Measurements from ENCODE around the gene WASF3. TPM values are rescaled to one million over a fixed set of nuclear protein-coding genes. Genes with fewer than 3 reads are reported as not detected.

The WASF3 gene
- total and polyA plus RNA-seq, 2 experiments from 2014 or later, result 9.9 to 20.7 TPM

GRCh38 chr13:26697069-26697955 lies 139.8 kb downstream of the WASF3 start:
- TF ChIP-seq JUNB (IDR thresholded peaks at IDR 0.05; ENCODE audit: unreplicated experiment) (no peak), ZNF331 (CRISPR knock-in tag; IDR thresholded peaks at IDR 0.05; ENCODE audit: low read depth) (no peak), REST (IDR thresholded peaks at IDR 0.05; ENCODE audit: unreplicated experiment) (no peak), ZNF114 (CRISPR knock-in tag; IDR thresholded peaks at IDR 0.05) (no peak), NANOG (IDR thresholded peaks at IDR 0.05; ENCODE audit: borderline replicate concordance) (no peak), EZH2 (IDR thresholded peaks at IDR 0.05; ENCODE audit: low read depth, unreplicated experiment) (no peak), POLR2AphosphoS5 (IDR thresholded peaks at IDR 0.05; ENCODE audit: low read depth) (no peak), CREB1 (CRISPR knock-in tag; IDR thresholded peaks at IDR 0.05; ENCODE audit: low read depth) (no peak), EZH2phosphoT487 (IDR thresholded peaks at IDR 0.05; ENCODE audit: unreplicated experiment) (no peak), STAT1 (IDR thresholded peaks at IDR 0.05; ENCODE audit: unreplicated experiment) (no peak)
- TF ChIP-seq, protein P1, sequence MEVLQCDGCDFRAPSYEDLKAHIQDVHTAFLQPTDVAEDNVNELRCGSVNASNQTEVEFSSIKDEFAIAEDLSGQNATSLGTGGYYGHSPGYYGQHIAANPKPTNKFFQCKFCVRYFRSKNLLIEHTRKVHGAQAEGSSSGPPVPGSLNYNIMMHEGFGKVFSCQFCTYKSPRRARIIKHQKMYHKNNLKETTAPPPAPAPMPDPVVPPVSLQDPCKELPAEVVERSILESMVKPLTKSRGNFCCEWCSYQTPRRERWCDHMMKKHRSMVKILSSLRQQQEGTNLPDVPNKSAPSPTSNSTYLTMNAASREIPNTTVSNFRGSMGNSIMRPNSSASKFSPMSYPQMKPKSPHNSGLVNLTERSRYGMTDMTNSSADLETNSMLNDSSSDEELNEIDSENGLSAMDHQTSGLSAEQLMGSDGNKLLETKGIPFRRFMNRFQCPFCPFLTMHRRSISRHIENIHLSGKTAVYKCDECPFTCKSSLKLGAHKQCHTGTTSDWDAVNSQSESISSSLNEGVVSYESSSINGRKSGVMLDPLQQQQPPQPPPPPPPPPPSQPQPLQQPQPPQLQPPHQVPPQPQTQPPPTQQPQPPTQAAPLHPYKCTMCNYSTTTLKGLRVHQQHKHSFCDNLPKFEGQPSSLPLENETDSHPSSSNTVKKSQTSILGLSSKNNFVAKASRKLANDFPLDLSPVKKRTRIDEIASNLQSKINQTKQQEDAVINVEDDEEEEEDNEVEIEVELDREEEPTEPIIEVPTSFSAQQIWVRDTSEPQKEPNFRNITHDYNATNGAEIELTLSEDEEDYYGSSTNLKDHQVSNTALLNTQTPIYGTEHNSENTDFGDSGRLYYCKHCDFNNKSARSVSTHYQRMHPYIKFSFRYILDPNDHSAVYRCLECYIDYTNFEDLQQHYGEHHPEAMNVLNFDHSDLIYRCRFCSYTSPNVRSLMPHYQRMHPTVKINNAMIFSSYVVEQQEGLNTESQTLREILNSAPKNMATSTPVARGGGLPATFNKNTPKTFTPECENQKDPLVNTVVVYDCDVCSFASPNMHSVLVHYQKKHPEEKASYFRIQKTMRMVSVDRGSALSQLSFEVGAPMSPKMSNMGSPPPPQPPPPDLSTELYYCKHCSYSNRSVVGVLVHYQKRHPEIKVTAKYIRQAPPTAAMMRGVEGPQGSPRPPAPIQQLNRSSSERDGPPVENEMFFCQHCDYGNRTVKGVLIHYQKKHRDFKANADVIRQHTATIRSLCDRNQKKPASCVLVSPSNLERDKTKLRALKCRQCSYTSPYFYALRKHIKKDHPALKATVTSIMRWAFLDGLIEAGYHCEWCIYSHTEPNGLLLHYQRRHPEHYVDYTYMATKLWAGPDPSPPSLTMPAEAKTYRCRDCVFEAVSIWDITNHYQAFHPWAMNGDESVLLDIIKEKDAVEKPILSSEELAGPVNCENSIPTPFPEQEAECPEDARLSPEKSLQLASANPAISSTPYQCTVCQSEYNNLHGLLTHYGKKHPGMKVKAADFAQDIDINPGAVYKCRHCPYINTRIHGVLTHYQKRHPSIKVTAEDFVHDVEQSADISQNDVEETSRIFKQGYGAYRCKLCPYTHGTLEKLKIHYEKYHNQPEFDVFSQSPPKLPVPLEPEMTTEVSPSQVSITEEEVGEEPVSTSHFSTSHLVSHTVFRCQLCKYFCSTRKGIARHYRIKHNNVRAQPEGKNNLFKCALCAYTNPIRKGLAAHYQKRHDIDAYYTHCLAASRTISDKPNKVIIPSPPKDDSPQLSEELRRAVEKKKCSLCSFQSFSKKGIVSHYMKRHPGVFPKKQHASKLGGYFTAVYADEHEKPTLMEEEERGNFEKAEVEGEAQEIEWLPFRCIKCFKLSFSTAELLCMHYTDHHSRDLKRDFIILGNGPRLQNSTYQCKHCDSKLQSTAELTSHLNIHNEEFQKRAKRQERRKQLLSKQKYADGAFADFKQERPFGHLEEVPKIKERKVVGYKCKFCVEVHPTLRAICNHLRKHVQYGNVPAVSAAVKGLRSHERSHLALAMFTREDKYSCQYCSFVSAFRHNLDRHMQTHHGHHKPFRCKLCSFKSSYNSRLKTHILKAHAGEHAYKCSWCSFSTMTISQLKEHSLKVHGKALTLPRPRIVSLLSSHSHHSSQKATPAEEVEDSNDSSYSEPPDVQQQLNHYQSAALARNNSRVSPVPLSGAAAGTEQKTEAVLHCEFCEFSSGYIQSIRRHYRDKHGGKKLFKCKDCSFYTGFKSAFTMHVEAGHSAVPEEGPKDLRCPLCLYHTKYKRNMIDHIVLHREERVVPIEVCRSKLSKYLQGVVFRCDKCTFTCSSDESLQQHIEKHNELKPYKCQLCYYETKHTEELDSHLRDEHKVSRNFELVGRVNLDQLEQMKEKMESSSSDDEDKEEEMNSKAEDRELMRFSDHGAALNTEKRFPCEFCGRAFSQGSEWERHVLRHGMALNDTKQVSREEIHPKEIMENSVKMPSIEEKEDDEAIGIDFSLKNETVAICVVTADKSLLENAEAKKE (CRISPR knock-in tag; IDR thresholded peaks at IDR 0.05), result no peak
- TF ChIP-seq, protein P2, sequence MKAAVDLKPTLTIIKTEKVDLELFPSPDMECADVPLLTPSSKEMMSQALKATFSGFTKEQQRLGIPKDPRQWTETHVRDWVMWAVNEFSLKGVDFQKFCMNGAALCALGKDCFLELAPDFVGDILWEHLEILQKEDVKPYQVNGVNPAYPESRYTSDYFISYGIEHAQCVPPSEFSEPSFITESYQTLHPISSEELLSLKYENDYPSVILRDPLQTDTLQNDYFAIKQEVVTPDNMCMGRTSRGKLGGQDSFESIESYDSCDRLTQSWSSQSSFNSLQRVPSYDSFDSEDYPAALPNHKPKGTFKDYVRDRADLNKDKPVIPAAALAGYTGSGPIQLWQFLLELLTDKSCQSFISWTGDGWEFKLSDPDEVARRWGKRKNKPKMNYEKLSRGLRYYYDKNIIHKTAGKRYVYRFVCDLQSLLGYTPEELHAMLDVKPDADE (IDR thresholded peaks at IDR 0.05), result no peak
- TF ChIP-seq, protein P3, sequence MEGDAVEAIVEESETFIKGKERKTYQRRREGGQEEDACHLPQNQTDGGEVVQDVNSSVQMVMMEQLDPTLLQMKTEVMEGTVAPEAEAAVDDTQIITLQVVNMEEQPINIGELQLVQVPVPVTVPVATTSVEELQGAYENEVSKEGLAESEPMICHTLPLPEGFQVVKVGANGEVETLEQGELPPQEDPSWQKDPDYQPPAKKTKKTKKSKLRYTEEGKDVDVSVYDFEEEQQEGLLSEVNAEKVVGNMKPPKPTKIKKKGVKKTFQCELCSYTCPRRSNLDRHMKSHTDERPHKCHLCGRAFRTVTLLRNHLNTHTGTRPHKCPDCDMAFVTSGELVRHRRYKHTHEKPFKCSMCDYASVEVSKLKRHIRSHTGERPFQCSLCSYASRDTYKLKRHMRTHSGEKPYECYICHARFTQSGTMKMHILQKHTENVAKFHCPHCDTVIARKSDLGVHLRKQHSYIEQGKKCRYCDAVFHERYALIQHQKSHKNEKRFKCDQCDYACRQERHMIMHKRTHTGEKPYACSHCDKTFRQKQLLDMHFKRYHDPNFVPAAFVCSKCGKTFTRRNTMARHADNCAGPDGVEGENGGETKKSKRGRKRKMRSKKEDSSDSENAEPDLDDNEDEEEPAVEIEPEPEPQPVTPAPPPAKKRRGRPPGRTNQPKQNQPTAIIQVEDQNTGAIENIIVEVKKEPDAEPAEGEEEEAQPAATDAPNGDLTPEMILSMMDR (conservative IDR thresholded peaks at IDR 0.05; ENCODE audit: low read depth in 2 of 2), result no peak
- Mint-ChIP-seq H3K27ac (0 out of 2 replicates have a peak overlapping the region, but pooled peaks have one; percentile 32), H3K36me3 (ENCODE audit: low read depth) (no peaks in the 10 kb centered on the region; the same call in 2 of the 3 replicates), H3K27me3 (ENCODE audit: insufficient read depth, low read depth, poor library complexity) (peaks cover 12% of the 10 kb centered on the region), H3K4me1 (peaks cover 19% of the 10 kb centered on the region), H3K4me3 (no peak overlapping the region), H3K9me3 (peaks cover 2% of the 10 kb centered on the region; the same call in 2 of the 3 replicates)
- no peaks in the 10 kb centered on the region for H4K20me1 ChIP-seq (replicated peaks; ENCODE audit: insufficient read depth)
- H3K27me3 ChIP-seq (ENCODE audit: insufficient read depth), result 0 out of 2 replicates have a peak, but pooled peaks cover 3% of the 10 kb centered on the region
- no peaks in the 10 kb centered on the region for H3K4me1 ChIP-seq (ENCODE audit: insufficient read depth)
- DNase-seq (ENCODE audit: low spot score) (no peak), ATAC-seq (no peak)
- H3K4me3 ChIP-seq, result no peak overlapping the region
- H3K27ac ChIP-seq (ENCODE audit: low read depth), result no peak overlapping the region
- no peaks in the 10 kb centered on the region for H3K36me3 ChIP-seq (ENCODE audit: insufficient read depth)
- no peak overlapping the region for H3K4me2 ChIP-seq
- H3F3A ChIP-seq (replicated peaks; ENCODE audit: low read depth), result no peaks in the 10 kb centered on the region
- no peaks in the 10 kb centered on the region for H3K9me2 ChIP-seq (ENCODE audit: insufficient read depth)
- H3K79me2 ChIP-seq (replicated peaks; ENCODE audit: insufficient read depth), result no peaks in the 10 kb centered on the region
- H2AFZ ChIP-seq, result no peak overlapping the region

All from GM23338 (cell line).